K562 (cell line): Measurements from ENCODE around the gene KLC1. TPM values are rescaled to one million over a fixed set of nuclear protein-coding genes. Genes with fewer than 3 reads are reported as not detected.

Experiments used
- BHLHE40 ChIP-seq: IDR thresholded peaks from 2 replicates; pipeline ENCODE4 v1.6.1; 2011; ENCODE audit warnings: low read length, improper control_type of control experiment
- CBFA2T3 ChIP-seq: fragments of 450-650 bp; IDR thresholded peaks from 2 replicates; pipeline ENCODE4 v1.6.1; 2017
- CBX3 ChIP-seq, 2 experiments: IDR thresholded peaks; 1 replicate in 1 of 2; 2 replicates in 1 of 2; pipeline ENCODE4 v1.6.1; 2012; ENCODE audit warnings: inconsistent platforms in 2 of 2, low read length in 2 of 2, borderline replicate concordance in 1 of 2, control low read depth in 1 of 2
- DNMT1 ChIP-seq: fragments of 450-650 bp; IDR thresholded peaks from 2 replicates; pipeline ENCODE4 v1.6.1; 2016; ENCODE audit warnings: antibody characterized with exemption, mild to moderate bottlenecking
- DPF2 ChIP-seq: fragments of 450-650 bp; IDR thresholded peaks from 2 replicates; pipeline ENCODE4 v1.6.1; 2016
- ETV1 ChIP-seq: fragments of 450-650 bp; conservative IDR thresholded peaks from 2 replicates; pipeline ENCODE4 v1.6.1; 2016; ENCODE audit warnings: missing genetic modification characterization, control low read depth, low read depth, missing compliant biosample characterization
- FOXJ2 ChIP-seq: fragments of 200-800 bp; sonication (Bioruptor generic); IDR thresholded peaks from 2 replicates; pipeline ENCODE4 v1.6.1; 2016; ENCODE audit warnings: missing genetic modification characterization, missing compliant biosample characterization
- HDAC1 ChIP-seq, 2 experiments: fragments of 450-650 bp; IDR thresholded peaks; 2 replicates each; pipeline ENCODE4 v1.6.1; 2016 to 2017; ENCODE audit warnings: inconsistent platforms in 1 of 2, mild to moderate bottlenecking in 1 of 2, moderate library complexity in 1 of 2
- JUN ChIP-seq, 2 experiments: sonication (generic) in 1 of 2; formaldehyde crosslinking in 1 of 2; IDR thresholded peaks; 2 replicates each; pipeline versions ENCODE4 v1.6.1 to v1.8.0; 2012 to 2022; ENCODE audit warnings: borderline replicate concordance in 2 of 2, mild to moderate bottlenecking in 2 of 2, improper control_type of control experiment in 1 of 2, low read depth in 1 of 2, low read length in 1 of 2, missing genetic modification reagents in 1 of 2
- MAFG ChIP-seq: fragments of 450-650 bp; conservative IDR thresholded peaks from 2 replicates; pipeline ENCODE4 v1.6.1; 2016; ENCODE audit warnings: missing genetic modification characterization, missing compliant biosample characterization
- MECOM ChIP-seq: fragments of 250-450 bp; sonication (Bioruptor Pico); IDR thresholded peaks from 2 replicates; pipeline ENCODE4 v1.8.0; 2022; ENCODE audit warnings: inconsistent platforms
- NFRKB ChIP-seq: fragments of 450-650 bp; IDR thresholded peaks from 2 replicates; pipeline ENCODE4 v1.6.1; 2016; ENCODE audit warnings: low read depth
- RBM17 ChIP-seq: fragments of 200-400 bp; formaldehyde crosslinking; IDR thresholded peaks from 2 replicates; pipeline ENCODE4 v1.6.1; 2017; ENCODE audit warnings: low read depth, mild to moderate bottlenecking, low read length, borderline replicate concordance
- STAT5B ChIP-seq: fragments of 250-450 bp; sonication (Bioruptor Pico); IDR thresholded peaks from 2 replicates; pipeline ENCODE4 v1.8.0; 2021; ENCODE audit warnings: mild to moderate bottlenecking, inconsistent platforms
- TARDBP ChIP-seq: fragments of 450-650 bp; IDR thresholded peaks from 2 replicates; pipeline ENCODE4 v1.6.1; 2016
- TCFL5 ChIP-seq: fragments of 250-450 bp; sonication (Bioruptor Pico); conservative IDR thresholded peaks from 2 replicates; pipeline ENCODE4 v1.6.1; 2021; ENCODE audit warnings: mild to moderate bottlenecking, moderate library complexity, matching md5 sums
- TFAM ChIP-seq: fragments of 250-450 bp; sonication (Bioruptor Pico); conservative IDR thresholded peaks from 2 replicates; pipeline ENCODE4 v1.5.0; 2021; ENCODE audit warnings: mild to moderate bottlenecking, moderate library complexity
- ZFP36 ChIP-seq: fragments of 150-350 bp; IDR thresholded peaks from 2 replicates; pipeline ENCODE4 v1.6.1; 2018; ENCODE audit warnings: low read length, low read depth; ENCODE audit not compliant: partially characterized antibody
- ZNF347 ChIP-seq: fragments of 450-650 bp; formaldehyde crosslinking; IDR thresholded peaks from 2 replicates; pipeline ENCODE4 v1.4.0; 2020; ENCODE audit warnings: low read depth, mild to moderate bottlenecking, moderate library complexity
- ZNF445 ChIP-seq: fragments of 250-450 bp; sonication (Bioruptor Pico); IDR thresholded peaks from 2 replicates; pipeline ENCODE4 v1.4.0; 2020; ENCODE audit warnings: low read depth, mild to moderate bottlenecking, moderate library complexity
- ZNF583 ChIP-seq: fragments of 250-450 bp; sonication (Bioruptor Pico); IDR thresholded peaks from 2 replicates; pipeline ENCODE4 v1.4.0; 2020
- ZNF668 ChIP-seq: fragments of 250-450 bp; sonication (Bioruptor Pico); IDR thresholded peaks from 2 replicates; pipeline ENCODE4 v1.8.0; 2022; ENCODE audit warnings: mild to moderate bottlenecking, inconsistent platforms
- polyA plus RNA-seq, 8 experiments: library from polyadenylated mRNA; depleted of rRNA in 4 of 8; stranded (reverse) in 5 of 8; unstranded in 3 of 8; fragments of >200 nt; fragmentation: Nextera tagmentation in 2 of 8; fragmentation: Illumina TruSeq in 1 of 8; extraction: Ambion mirVana in 2 of 8; extraction: Trizol in 1 of 8; gene quantifications; 2 replicates each; pipeline versions ENCODE4 v1.2.1 to v1.2.3, GENCODE V29; 2011 to 2014; ENCODE audit warnings: inconsistent platforms in 1 of 8, missing spikeins in 1 of 8
- total RNA-seq, 7 experiments: library from RNA; depleted of rRNA in 6 of 7; stranded (reverse); fragments of >200 nt in 6 of 7; fragmentation: Illumina TruSeq in 2 of 7; extraction: Trizol in 2 of 7; gene quantifications; 2 replicates each; pipeline versions ENCODE4 v1.2.1 to v1.2.3, GENCODE V29; 2011 to 2021; ENCODE audit warnings: low replicate concordance in 1 of 7
- TF ChIP-seq, protein P1 (sequence below): fragments of 250-450 bp; sonication (Bioruptor Pico); IDR thresholded peaks from 2 replicates; pipeline ENCODE4 v1.4.0; 2020; ENCODE audit warnings: borderline replicate concordance
- TF ChIP-seq, protein P2 (sequence below): fragments of 450-650 bp; IDR thresholded peaks from 2 replicates; pipeline ENCODE4 v1.6.1; 2016; ENCODE audit warnings: borderline replicate concordance
- TF ChIP-seq, protein P3 (sequence below), 2 experiments: fragments of 450-650 bp in 1 of 2; sonication (generic) in 1 of 2; formaldehyde crosslinking in 1 of 2; IDR thresholded peaks in 1 of 2; conservative IDR thresholded peaks in 1 of 2; 2 replicates each; pipeline versions ENCODE4 v1.6.1 to v1.8.1; 2016 to 2023; ENCODE audit warnings: mild to moderate bottlenecking in 2 of 2, moderate library complexity in 2 of 2, inconsistent platforms in 1 of 2, missing genetic modification reagents in 1 of 2

Gene KLC1
- total and polyA plus RNA-seq, 9 of the 15 experiments (the other 6 are each of a cell fraction or from before 2014, with no cell fraction given), result 4.9 to 134 (median 54.8) TPM

DNA sequence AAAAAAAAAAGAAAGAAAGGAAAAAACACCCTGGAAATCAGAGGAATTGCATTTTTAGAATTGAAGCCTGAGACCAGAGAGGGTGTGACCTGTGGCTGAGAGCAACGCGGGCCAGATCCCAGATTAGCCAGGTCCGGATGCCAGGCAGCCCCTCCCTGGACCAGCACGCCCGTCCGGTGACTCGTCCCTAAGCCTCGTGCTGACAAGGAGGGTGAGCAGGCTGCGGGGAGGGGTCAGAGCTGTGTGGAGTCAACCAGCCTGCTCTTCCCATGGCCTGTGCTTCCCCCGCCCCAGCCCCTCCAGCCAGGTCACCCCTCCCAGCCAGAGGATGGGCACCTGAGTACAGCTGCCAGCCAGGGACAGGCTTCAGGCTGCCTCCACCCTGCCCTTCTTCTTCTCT, 4.2 kb upstream of the KLC1 start (continued):
- TF ChIP-seq CBFA2T3 (no peak), ZNF583 (CRISPR knock-in tag) (no peak), DNMT1 (no peak), RBM17 (no peak), JUN (IDR thresholded peaks at IDR 0.05; ENCODE audit: borderline replicate concordance, low read depth, low read length) (no peak), JUN (CRISPR knock-in tag; IDR thresholded peaks at IDR 0.05; ENCODE audit: borderline replicate concordance) (no peak), STAT5B (no peak), TFAM (CRISPR knock-in tag) (no peak), MECOM (CRISPR knock-in tag) (no peak), DPF2 (peak; percentile 30; the same call in 1 of the 2 replicates), ZNF445 (CRISPR knock-in tag) (no peak), BHLHE40 (peak; percentile 77), FOXJ2 (tag) (no peak), CBX3 (IDR thresholded peaks at IDR 0.05; ENCODE audit: borderline replicate concordance in 1 of 2, low read length in 2 of 2) (no peak), HDAC1 (IDR thresholded peaks at IDR 0.05) (no peak), ZFP36 (peak; percentile 41), ZNF347 (no peak), TARDBP (no peak), MAFG (tag) (no peak), NFRKB (no peak), ETV1 (tag) (peak; percentile 90), TCFL5 (no peak), ZNF668 (no peak)
- TF ChIP-seq, protein P1, sequence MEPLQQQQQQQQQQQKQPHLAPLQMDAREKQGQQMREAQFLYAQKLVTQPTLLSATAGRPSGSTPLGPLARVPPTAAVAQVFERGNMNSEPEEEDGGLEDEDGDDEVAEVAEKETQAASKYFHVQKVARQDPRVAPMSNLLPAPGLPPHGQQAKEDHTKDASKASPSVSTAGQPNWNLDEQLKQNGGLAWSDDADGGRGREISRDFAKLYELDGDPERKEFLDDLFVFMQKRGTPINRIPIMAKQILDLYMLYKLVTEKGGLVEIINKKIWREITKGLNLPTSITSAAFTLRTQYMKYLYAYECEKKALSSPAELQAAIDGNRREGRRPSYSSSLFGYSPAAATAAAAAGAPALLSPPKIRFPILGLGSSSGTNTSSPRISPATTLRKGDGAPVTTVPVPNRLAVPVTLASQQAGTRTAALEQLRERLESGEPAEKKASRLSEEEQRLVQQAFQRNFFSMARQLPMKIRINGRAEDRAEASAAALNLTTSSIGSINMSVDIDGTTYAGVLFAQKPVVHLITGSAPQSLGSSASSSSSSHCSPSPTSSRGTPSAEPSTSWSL, result no peak
- TF ChIP-seq, protein P2, sequence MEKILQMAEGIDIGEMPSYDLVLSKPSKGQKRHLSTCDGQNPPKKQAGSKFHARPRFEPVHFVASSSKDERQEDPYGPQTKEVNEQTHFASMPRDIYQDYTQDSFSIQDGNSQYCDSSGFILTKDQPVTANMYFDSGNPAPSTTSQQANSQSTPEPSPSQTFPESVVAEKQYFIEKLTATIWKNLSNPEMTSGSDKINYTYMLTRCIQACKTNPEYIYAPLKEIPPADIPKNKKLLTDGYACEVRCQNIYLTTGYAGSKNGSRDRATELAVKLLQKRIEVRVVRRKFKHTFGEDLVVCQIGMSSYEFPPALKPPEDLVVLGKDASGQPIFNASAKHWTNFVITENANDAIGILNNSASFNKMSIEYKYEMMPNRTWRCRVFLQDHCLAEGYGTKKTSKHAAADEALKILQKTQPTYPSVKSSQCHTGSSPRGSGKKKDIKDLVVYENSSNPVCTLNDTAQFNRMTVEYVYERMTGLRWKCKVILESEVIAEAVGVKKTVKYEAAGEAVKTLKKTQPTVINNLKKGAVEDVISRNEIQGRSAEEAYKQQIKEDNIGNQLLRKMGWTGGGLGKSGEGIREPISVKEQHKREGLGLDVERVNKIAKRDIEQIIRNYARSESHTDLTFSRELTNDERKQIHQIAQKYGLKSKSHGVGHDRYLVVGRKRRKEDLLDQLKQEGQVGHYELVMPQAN, result no peak
- TF ChIP-seq, protein P3, sequence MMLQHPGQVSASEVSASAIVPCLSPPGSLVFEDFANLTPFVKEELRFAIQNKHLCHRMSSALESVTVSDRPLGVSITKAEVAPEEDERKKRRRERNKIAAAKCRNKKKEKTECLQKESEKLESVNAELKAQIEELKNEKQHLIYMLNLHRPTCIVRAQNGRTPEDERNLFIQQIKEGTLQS (IDR thresholded peaks at IDR 0.05), result no peak
- TF ChIP-seq, protein P3 (CRISPR knock-in tag; conservative IDR thresholded peaks at IDR 0.05), result no peak
